Calu3 (cell line): ENCODE measurements around the gene FAHD1. TPM values are rescaled to one million over a fixed set of nuclear protein-coding genes. Genes with fewer than 3 reads are reported as not detected.

Experiments used
- BruUV-seq: library from RNA; stranded (reverse); fragments of 400-500 nt; replicated peaks from 2 replicates; lab custom pipeline; 2021; lab: Mats Ljungman, UMichigan
- CTCF ChIA-PET: fragments of 300-600 bp; sonication (Branson Sonifier 250); formaldehyde crosslinking; loops from one replicate; lab custom pipeline; 2022; ENCODE audit warnings: antibody characterized with exemption; lab: Charles Lee
- DNase-seq: peaks from one replicate; pipeline ENCODE4 v3.0.0; 2022
- H3K27ac Mint-ChIP-seq: one replicate; pipeline ENCODE4 v1.8.0; 2022; ENCODE audit warnings: mixed read lengths; ENCODE audit not compliant: unreplicated experiment
- H3K27me3 Mint-ChIP-seq: one replicate; pipeline ENCODE4 v1.8.0; 2022; ENCODE audit warnings: mixed read lengths; ENCODE audit not compliant: unreplicated experiment
- H3K36me3 Mint-ChIP-seq: one replicate; pipeline ENCODE4 v1.8.0; 2022; ENCODE audit warnings: mild to moderate bottlenecking, moderate library complexity, mixed read lengths; ENCODE audit not compliant: insufficient read depth, unreplicated experiment
- H3K4me1 Mint-ChIP-seq: one replicate; pipeline ENCODE4 v1.8.0; 2022; ENCODE audit warnings: mild to moderate bottlenecking, low read depth, mixed read lengths; ENCODE audit not compliant: unreplicated experiment
- H3K4me3 Mint-ChIP-seq: one replicate; pipeline ENCODE4 v1.8.0; 2022; ENCODE audit warnings: mild to moderate bottlenecking, low read depth, moderate library complexity, mixed read lengths; ENCODE audit not compliant: unreplicated experiment
- H3K9me3 Mint-ChIP-seq: one replicate; pipeline ENCODE4 v1.8.0; 2022; ENCODE audit warnings: low read depth, mixed read lengths; ENCODE audit not compliant: unreplicated experiment
- intact Hi-C: fragments of 100-400 bp; cut with micrococcal nuclease; formaldehyde crosslinking; loops from one replicate; pipeline ENCODE4 v1.10.0; 2022; ENCODE audit not compliant: unreplicated experiment
- total RNA-seq: library from RNA; stranded (reverse); gene quantifications from 2 replicates; pipeline ENCODE4 v1.2.3, GENCODE V29; 2022
- TF ChIP-seq, protein P1 (sequence below): fragments of 200-600 bp; IDR thresholded peaks from one replicate; pipeline ENCODE4 v1.8.0; 2022; ENCODE audit warnings: antibody characterized with exemption; ENCODE audit not compliant: unreplicated experiment

FAHD1 gene
- total RNA-seq, 1 experiment from 2014 or later, result 33.1 TPM

DNA sequence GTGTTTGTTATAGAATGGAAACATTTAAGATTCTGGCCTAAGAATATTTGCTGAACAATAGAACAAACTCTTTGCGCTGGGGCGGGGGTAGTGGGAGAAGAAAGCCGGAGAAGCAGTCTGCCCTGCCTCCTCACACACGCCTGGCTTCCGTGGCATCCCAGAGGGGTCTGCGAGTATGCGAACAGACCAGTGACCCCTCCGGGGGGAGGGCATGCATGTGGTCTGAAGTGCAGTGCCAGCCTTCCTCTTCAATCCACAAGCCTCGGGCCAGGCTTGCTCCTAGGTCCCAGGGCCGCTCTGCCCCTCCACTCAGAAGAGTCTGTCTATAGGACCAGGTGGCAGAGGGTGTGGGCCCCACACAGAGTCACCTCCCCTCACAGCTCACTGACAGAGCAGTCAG lies 19.4 kb upstream of the FAHD1 start:
- peaks cover 25% of the 10 kb centered on the region for H3K36me3 Mint-ChIP-seq
- no peaks in the 10 kb centered on the region for H3K27me3 Mint-ChIP-seq
- intact Hi-C loops, result no loop called here

DNA sequence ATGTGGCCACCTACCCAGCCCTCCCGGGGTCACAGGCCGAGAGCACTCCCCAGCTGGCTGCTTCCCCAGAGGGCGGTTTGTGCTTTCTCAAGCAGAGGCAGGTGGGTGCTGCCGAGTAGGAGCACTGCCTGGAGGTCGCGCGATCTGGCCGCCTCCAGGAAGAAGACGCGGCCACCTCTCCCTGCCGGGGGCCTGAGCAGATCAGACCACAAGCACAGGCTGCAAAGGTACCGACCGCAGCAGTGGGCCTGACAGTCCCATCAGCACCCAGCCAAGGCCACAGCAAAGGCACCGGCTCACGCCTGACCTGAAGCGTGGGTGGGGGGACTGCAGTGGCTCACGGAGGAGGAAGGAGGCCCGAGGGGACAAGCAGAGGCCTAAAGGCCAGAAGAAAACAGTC lies 18.3 kb upstream of the FAHD1 start:
- TF ChIP-seq, protein P1, sequence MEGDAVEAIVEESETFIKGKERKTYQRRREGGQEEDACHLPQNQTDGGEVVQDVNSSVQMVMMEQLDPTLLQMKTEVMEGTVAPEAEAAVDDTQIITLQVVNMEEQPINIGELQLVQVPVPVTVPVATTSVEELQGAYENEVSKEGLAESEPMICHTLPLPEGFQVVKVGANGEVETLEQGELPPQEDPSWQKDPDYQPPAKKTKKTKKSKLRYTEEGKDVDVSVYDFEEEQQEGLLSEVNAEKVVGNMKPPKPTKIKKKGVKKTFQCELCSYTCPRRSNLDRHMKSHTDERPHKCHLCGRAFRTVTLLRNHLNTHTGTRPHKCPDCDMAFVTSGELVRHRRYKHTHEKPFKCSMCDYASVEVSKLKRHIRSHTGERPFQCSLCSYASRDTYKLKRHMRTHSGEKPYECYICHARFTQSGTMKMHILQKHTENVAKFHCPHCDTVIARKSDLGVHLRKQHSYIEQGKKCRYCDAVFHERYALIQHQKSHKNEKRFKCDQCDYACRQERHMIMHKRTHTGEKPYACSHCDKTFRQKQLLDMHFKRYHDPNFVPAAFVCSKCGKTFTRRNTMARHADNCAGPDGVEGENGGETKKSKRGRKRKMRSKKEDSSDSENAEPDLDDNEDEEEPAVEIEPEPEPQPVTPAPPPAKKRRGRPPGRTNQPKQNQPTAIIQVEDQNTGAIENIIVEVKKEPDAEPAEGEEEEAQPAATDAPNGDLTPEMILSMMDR, result no peak
- no peaks in the 10 kb centered on the region for H3K4me1 Mint-ChIP-seq
- no peaks in the 10 kb centered on the region for H3K27me3 Mint-ChIP-seq
- intact Hi-C loops, result no loop called here
- no peak overlapping the region for H3K4me3 Mint-ChIP-seq
- no peak for DNase-seq
- no TSS peak for BruUV-seq
- CTCF ChIA-PET, result no interaction called here
- peaks cover 32% of the 10 kb centered on the region for H3K36me3 Mint-ChIP-seq
- H3K27ac Mint-ChIP-seq, result no peak overlapping the region
- H3K9me3 Mint-ChIP-seq, result no peaks in the 10 kb centered on the region

More for the DNA sequence above, 19.4 kb upstream of the FAHD1 start:
- H3K4me1 Mint-ChIP-seq, result no peaks in the 10 kb centered on the region
- no peak overlapping the region for H3K27ac Mint-ChIP-seq
- no peaks in the 10 kb centered on the region for H3K9me3 Mint-ChIP-seq
- H3K4me3 Mint-ChIP-seq, result no peak overlapping the region
- CTCF ChIA-PET, result no interaction called here
- no TSS peak for BruUV-seq
- DNase-seq, result no peak
- TF ChIP-seq, protein P1, result no peak

DNA sequence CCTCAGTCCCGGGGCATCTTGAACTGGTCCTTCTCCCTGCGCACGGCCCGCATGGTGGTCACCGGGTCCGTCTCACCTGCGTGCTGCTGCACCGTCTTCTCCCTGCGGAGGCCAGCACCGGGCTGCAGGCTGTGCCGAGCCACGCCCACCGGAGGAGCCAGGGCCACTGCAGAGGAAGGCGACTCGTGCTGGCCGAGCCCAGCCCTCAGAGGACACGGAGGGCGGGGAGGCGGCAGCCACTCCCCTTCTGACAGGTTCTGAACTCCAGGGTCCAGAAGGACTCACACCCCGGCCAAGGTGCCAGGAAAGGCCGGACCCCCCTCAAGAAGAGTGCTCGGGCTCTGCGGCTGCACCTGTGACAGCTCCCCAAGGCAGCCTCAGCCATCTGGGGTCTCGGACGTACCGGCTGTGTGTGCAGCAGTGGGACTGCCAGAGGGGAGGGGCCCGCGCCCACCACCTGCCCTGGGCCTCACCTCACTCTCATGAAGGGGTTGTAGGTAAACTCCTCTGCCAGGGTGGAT lies 17.7 kb upstream of the FAHD1 start:
- no peak for DNase-seq
- no TSS peak for BruUV-seq
- CTCF ChIA-PET, result no interaction called here
- intact Hi-C loops, result no loop called here
- peaks cover 33% of the 10 kb centered on the region for H3K36me3 Mint-ChIP-seq
- H3K27ac Mint-ChIP-seq, result no peak overlapping the region
- no peaks in the 10 kb centered on the region for H3K9me3 Mint-ChIP-seq
- TF ChIP-seq, protein P1, result no peak
- H3K27me3 Mint-ChIP-seq, result no peaks in the 10 kb centered on the region
- no peaks in the 10 kb centered on the region for H3K4me1 Mint-ChIP-seq
- H3K4me3 Mint-ChIP-seq, result no peak overlapping the region

GRCh38 chr16:1810106-1810505 lies 16.9 kb upstream of the FAHD1 start:
- no peak for DNase-seq
- Mint-ChIP-seq H3K27me3 (no peaks in the 10 kb centered on the region), H3K27ac (no peak overlapping the region), H3K9me3 (no peaks in the 10 kb centered on the region), H3K4me1 (no peaks in the 10 kb centered on the region), H3K36me3 (peaks cover 31% of the 10 kb centered on the region), H3K4me3 (no peak overlapping the region)
- CTCF ChIA-PET, result no interaction called here
- intact Hi-C loops, result no loop called here
- no TSS peak for BruUV-seq
- TF ChIP-seq, protein P1, result no peak
